HK-2 (cell line): Measurements from ENCODE around the gene DPEP1.

ENCODE experiments used
- DNase-seq: peaks from one replicate; pipeline ENCODE4 v3.0.0-alpha.2; 2018; ENCODE audit not compliant: unreplicated experiment

DPEP1 gene

GRCh38 chr16:89687092-89687940 is 73.9 kb downstream of the DPEP1 start:
- DNase-seq, result peak; percentile 88
